HCT116 (cell line): ENCODE data around the gene APAF1. TPM values are rescaled to one million over a fixed set of nuclear protein-coding genes. Genes with fewer than 3 reads are reported as not detected.

Source experiments
- ATAC-seq: fragments of 200-7000 bp; cut with Tn5 transposase; 2 replicates; pipeline ENCODE4 v1.9.1; 2020; ENCODE audit warnings: mild to moderate bottlenecking, moderate library complexity
- BruUV-seq: library from RNA; stranded (reverse); fragments of 400-500 nt; replicated peaks from 2 replicates; lab custom pipeline; 2021; lab: Mats Ljungman, UMichigan
- CTCF ChIA-PET: fragments of 300-600 bp; sonication (Branson Sonifier 250); formaldehyde crosslinking; loops from one replicate; lab custom pipeline; 2021; ENCODE audit warnings: antibody characterized with exemption; lab: Charles Lee
- POLR2A ChIA-PET: fragments of 300-600, 350-600 bp; sonication (Branson Sonifier 250); formaldehyde crosslinking; loops from one replicate; lab custom pipeline; 2021; ENCODE audit warnings: antibody characterized with exemption; lab: Charles Lee
- RAD21 ChIA-PET, 2 experiments: fragments of 300-600 bp; sonication (Branson Sonifier 250); formaldehyde crosslinking; loops; one replicate each; lab custom pipeline; 2023; ENCODE audit warnings: low total read pairs in 2 of 2; ENCODE audit not compliant: uncharacterized antibody in 2 of 2, unreplicated experiment in 2 of 2, low non-redundant PET in 1 of 2; lab: Charles Lee
- DNase-seq: peaks from one replicate; pipeline ENCODE4 v3.0.0-alpha.2; 2010; ENCODE audit warnings: low read depth, low spot score
- H2AFZ ChIP-seq: fragments of 200-600 bp; shearing (Covaris generic), sonication (generic); 2 replicates; pipeline ENCODE4 v1.6.1; 2017; ENCODE audit warnings: low read depth, mixed run types, mixed read lengths, antibody characterized with exemption, low read length; ENCODE audit not compliant: poor library complexity, severe bottlenecking
- H3K27ac ChIP-seq: 2 replicates; pipeline ENCODE4 v1.5.1; 2012; ENCODE audit warnings: low read depth, low read length
- H3K27me3 ChIP-seq: fragments of 200-600 bp; sonication (generic); 2 replicates; pipeline ENCODE4 v1.6.1; 2016; ENCODE audit warnings: mixed run types, low read length, mixed read lengths; ENCODE audit not compliant: insufficient read depth
- H3K36me3 ChIP-seq, 2 experiments: fragments of 200-500 bp in 1 of 2; fragments of 200-600 bp in 1 of 2; sonication (Bioruptor generic) in 1 of 2; sonication (generic) in 1 of 2; 2 replicates each; pipeline versions ENCODE4 v1.5.1 to v1.6.1; 2014 to 2016; ENCODE audit warnings: low read length in 2 of 2, inconsistent platforms in 1 of 2, mixed read lengths in 1 of 2, mixed run types in 1 of 2; ENCODE audit not compliant: insufficient read depth in 2 of 2, control insufficient read depth in 1 of 2
- H3K4me1 ChIP-seq, 2 experiments: fragments of 200-600 bp in 1 of 2; sonication (generic) in 1 of 2; 2 replicates each; pipeline versions ENCODE4 v1.5.1 to v1.6.1; 2012 to 2017; ENCODE audit warnings: low read length in 2 of 2, inconsistent platforms in 1 of 2, mild to moderate bottlenecking in 1 of 2, mixed read lengths in 1 of 2, mixed run types in 1 of 2, moderate library complexity in 1 of 2; ENCODE audit not compliant: insufficient read depth in 2 of 2, control insufficient read depth in 1 of 2
- H3K4me2 ChIP-seq: fragments of 200-600 bp; sonication (generic); 2 replicates; pipeline ENCODE4 v1.6.1; 2017; ENCODE audit warnings: mixed run types, low read length, mixed read lengths
- H3K4me3 ChIP-seq, 2 experiments: fragments of 200-600 bp in 1 of 2; sonication (generic) in 1 of 2; replicated peaks in 1 of 2; 2 replicates each; pipeline ENCODE4 v1.5.1; 2011 to 2016; ENCODE audit warnings: low read length in 2 of 2, control low read depth in 1 of 2, low read depth in 1 of 2, mild to moderate bottlenecking in 1 of 2, mixed read lengths in 1 of 2, mixed run types in 1 of 2
- H3K79me2 ChIP-seq: fragments of 200-600 bp; sonication (generic); 2 replicates; pipeline ENCODE4 v1.6.1; 2017; ENCODE audit warnings: mild to moderate bottlenecking, mixed run types, low read length, moderate library complexity, mixed read lengths; ENCODE audit not compliant: insufficient read depth
- H3K9ac ChIP-seq: fragments of 200-600 bp; sonication (generic); 2 replicates; pipeline ENCODE4 v1.6.1; 2016; ENCODE audit warnings: low read length, mixed read lengths
- H3K9me2 ChIP-seq: fragments of 200-600 bp; sonication (generic), shearing (Covaris generic); 2 replicates; pipeline ENCODE4 v1.6.1; 2017; ENCODE audit warnings: mixed run types, mild to moderate bottlenecking, moderate library complexity; ENCODE audit not compliant: insufficient read depth
- H3K9me3 ChIP-seq, 2 experiments: fragments of 200-500 bp in 1 of 2; fragments of 200-600 bp in 1 of 2; sonication (Bioruptor generic) in 1 of 2; sonication (generic) in 1 of 2; 2 replicates each; pipeline ENCODE4 v1.6.1; 2014 to 2017; ENCODE audit warnings: low read length in 2 of 2, mixed read lengths in 2 of 2, inconsistent platforms in 1 of 2, low read depth in 1 of 2, mild to moderate bottlenecking in 1 of 2, mixed run types in 1 of 2, moderate library complexity in 1 of 2; ENCODE audit not compliant: control insufficient read depth in 1 of 2, insufficient read depth in 1 of 2
- H4K20me1 ChIP-seq: fragments of 200-600 bp; sonication (generic), shearing (Covaris generic); 2 replicates; pipeline ENCODE4 v1.6.1; 2017; ENCODE audit warnings: mixed run types, mild to moderate bottlenecking, moderate library complexity; ENCODE audit not compliant: insufficient read depth
- CEBPB ChIP-seq: IDR thresholded peaks from 2 replicates; pipeline ENCODE4 v1.6.1; 2012; ENCODE audit warnings: low read depth
- EZH2 ChIP-seq: fragments of 200-600 bp; sonication (generic); IDR thresholded peaks from 2 replicates; pipeline ENCODE4 v1.6.1; 2017; ENCODE audit warnings: antibody characterized with exemption, mixed run types
- EZH2phosphoT487 ChIP-seq: fragments of 200-600 bp; IDR thresholded peaks from 2 replicates; pipeline ENCODE4 v1.6.1; 2018; ENCODE audit warnings: antibody characterized with exemption, borderline replicate concordance
- FOSL1 ChIP-seq: IDR thresholded peaks from 2 replicates; pipeline ENCODE4 v1.6.1; 2012; ENCODE audit warnings: low read depth
- MAX ChIP-seq: IDR thresholded peaks from 2 replicates; pipeline ENCODE4 v1.6.1; 2012
- RAD21 ChIP-seq: IDR thresholded peaks from 2 replicates; pipeline ENCODE4 v1.6.1; 2012; ENCODE audit warnings: low read depth, mild to moderate bottlenecking
- SIN3A ChIP-seq: IDR thresholded peaks from 2 replicates; pipeline ENCODE4 v1.6.1; 2012; ENCODE audit warnings: low read depth
- ZBTB33 ChIP-seq: IDR thresholded peaks from 2 replicates; pipeline ENCODE4 v1.6.1; 2011; ENCODE audit warnings: mild to moderate bottlenecking, low read length, moderate library complexity; ENCODE audit not compliant: insufficient replicate concordance; ENCODE audit errors: extremely low read depth
- ZFX ChIP-seq: fragments of 450-650 bp; IDR thresholded peaks from 2 replicates; pipeline ENCODE4 v1.6.1; 2017
- intact Hi-C: fragments of 100-400 bp; cut with micrococcal nuclease; formaldehyde crosslinking; loops from 2 replicates; pipeline ENCODE4 v1.10.0; 2022
- total RNA-seq: library from RNA; stranded (reverse); gene quantifications from one replicate; pipeline ENCODE4 v1.2.1, GENCODE V29; 2021; ENCODE audit not compliant: unreplicated experiment
- TF ChIP-seq, protein P1 (sequence below), 3 experiments: fragments of 200-600 bp in 1 of 3; sonication (generic) in 1 of 3; IDR thresholded peaks in 2 of 3; conservative IDR thresholded peaks in 1 of 3; 2 replicates each; pipeline ENCODE4 v1.5.1; 2012 to 2017; ENCODE audit warnings: low read depth in 2 of 3, low read length in 2 of 3, antibody characterized with exemption in 1 of 3, borderline replicate concordance in 1 of 3, control low read depth in 1 of 3, mild to moderate bottlenecking in 1 of 3, mixed read lengths in 1 of 3, mixed run types in 1 of 3, moderate library complexity in 1 of 3; ENCODE audit not compliant: insufficient read depth in 1 of 3

APAF1 gene
- total RNA-seq, 1 experiment from 2014 or later: 13.9 TPM

DNA sequence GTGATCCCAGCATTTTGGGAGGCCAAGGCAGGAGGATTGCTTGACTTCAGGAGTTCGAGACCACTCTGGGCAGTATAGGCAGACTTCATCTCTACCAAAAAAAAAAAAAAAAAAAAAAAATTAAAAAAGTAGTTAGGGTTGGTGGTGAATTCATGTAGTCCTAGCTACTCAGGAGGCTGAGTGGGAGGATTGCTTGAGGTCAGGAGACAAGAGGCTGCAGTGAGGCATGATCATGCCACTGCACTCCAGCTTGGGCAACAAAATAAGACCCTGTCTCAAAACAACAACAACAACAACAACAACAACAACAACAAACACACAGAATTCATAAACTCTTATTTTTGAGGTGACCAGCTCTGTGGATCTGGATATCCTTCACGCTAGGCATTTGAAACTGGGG, 34.5 kb upstream of the APAF1 start:
- H3K9me3 ChIP-seq: no peaks in the 10 kb centered on the region
- H3K9ac ChIP-seq: no peak overlapping the region
- H3K9me2 ChIP-seq: no peaks in the 10 kb centered on the region
- no peaks in the 10 kb centered on the region for H3K36me3 ChIP-seq
- H3K27ac ChIP-seq: no peak overlapping the region
- no peaks in the 10 kb centered on the region for H3K4me1 ChIP-seq
- H3K27me3 ChIP-seq: no peaks in the 10 kb centered on the region
- H4K20me1 ChIP-seq: no peaks in the 10 kb centered on the region
- H3K4me3 ChIP-seq: no peak overlapping the region
- ATAC-seq (no peak), DNase-seq (no peak)
- BruUV-seq: no TSS peak
- no peak for TF ChIP-seq SIN3A
- no peak for TF ChIP-seq EZH2phosphoT487
- TF ChIP-seq, protein P1, sequence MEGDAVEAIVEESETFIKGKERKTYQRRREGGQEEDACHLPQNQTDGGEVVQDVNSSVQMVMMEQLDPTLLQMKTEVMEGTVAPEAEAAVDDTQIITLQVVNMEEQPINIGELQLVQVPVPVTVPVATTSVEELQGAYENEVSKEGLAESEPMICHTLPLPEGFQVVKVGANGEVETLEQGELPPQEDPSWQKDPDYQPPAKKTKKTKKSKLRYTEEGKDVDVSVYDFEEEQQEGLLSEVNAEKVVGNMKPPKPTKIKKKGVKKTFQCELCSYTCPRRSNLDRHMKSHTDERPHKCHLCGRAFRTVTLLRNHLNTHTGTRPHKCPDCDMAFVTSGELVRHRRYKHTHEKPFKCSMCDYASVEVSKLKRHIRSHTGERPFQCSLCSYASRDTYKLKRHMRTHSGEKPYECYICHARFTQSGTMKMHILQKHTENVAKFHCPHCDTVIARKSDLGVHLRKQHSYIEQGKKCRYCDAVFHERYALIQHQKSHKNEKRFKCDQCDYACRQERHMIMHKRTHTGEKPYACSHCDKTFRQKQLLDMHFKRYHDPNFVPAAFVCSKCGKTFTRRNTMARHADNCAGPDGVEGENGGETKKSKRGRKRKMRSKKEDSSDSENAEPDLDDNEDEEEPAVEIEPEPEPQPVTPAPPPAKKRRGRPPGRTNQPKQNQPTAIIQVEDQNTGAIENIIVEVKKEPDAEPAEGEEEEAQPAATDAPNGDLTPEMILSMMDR (IDR thresholded peaks at IDR 0.05 in 2 of 3, conservative IDR thresholded peaks at IDR 0.05 in 1 of 3; ENCODE audit: borderline replicate concordance in 1 of 3, insufficient read depth in 1 of 3, low read depth in 2 of 3, low read length in 2 of 3): no peak
- TF ChIP-seq FOSL1: no peak
- TF ChIP-seq ZBTB33: no peak
- TF ChIP-seq RAD21: no peak
- TF ChIP-seq ZFX: no peak
- TF ChIP-seq EZH2: no peak
- TF ChIP-seq CEBPB: no peak
- no peak for TF ChIP-seq MAX
- H3K79me2 ChIP-seq: no peaks in the 10 kb centered on the region
- RAD21 ChIA-PET: no interaction called here
- CTCF ChIA-PET: no interaction called here
- POLR2A ChIA-PET: no interaction called here
- intact Hi-C loops: no loop called here
- H3K4me2 ChIP-seq: no peak overlapping the region
- H2AFZ ChIP-seq: no peak overlapping the region
